CD4-positive, alpha-beta T cell (primary cell): ENCODE data around the gene LIPG. TPM values are rescaled to one million over a fixed set of nuclear protein-coding genes. Genes with fewer than 3 reads are reported as not detected.

Experiments
- ATAC-seq: fragments of 200-7000 bp; cut with Tn5 transposase; one replicate; pipeline ENCODE4 v1.10.0; 2022; ENCODE audit warnings: mild to moderate bottlenecking; ENCODE audit not compliant: poor library complexity
- CTCF ChIA-PET: fragments of 350-600 bp; sonication (Branson Sonifier 250); formaldehyde crosslinking; loops from one replicate; lab custom pipeline; 2021; ENCODE audit warnings: antibody characterized with exemption, inconsistent platforms; lab: Charles Lee
- POLR2A ChIA-PET: fragments of 350-600 bp; sonication (Branson Sonifier 250); formaldehyde crosslinking; loops from one replicate; lab custom pipeline; 2021; ENCODE audit warnings: antibody characterized with exemption, inconsistent platforms; lab: Charles Lee
- DNase-seq, 14 experiments: peaks; one replicate each; pipeline ENCODE4 v3.0.0-alpha.2; 2013 to 2020; ENCODE audit warnings: mixed read lengths in 2 of 14
- H3K27ac ChIP-seq, 2 donors: one replicate each; pipeline versions ENCODE4 v1.5.1 to v1.7.0; 2013; ENCODE audit warnings: low read length in 2 of 2, low read depth in 1 of 2, mild to moderate bottlenecking in 1 of 2
- H3K27me3 ChIP-seq, 2 experiments: 1 replicate in 1 of 2; 2 replicates in 1 of 2; pipeline versions ENCODE4 v1.6.1 to v1.7.0; 2013; ENCODE audit warnings: low read length in 2 of 2, control low read depth in 1 of 2, mild to moderate bottlenecking in 1 of 2, moderate library complexity in 1 of 2; ENCODE audit not compliant: insufficient read depth in 2 of 2, control insufficient read depth in 1 of 2
- H3K36me3 ChIP-seq: one replicate; pipeline ENCODE4 v1.6.1; 2013; ENCODE audit warnings: low read length, control low read depth; ENCODE audit not compliant: insufficient read depth
- H3K4me1 ChIP-seq: one replicate; pipeline ENCODE4 v1.6.1; 2013; ENCODE audit warnings: low read length, control low read depth; ENCODE audit not compliant: insufficient read depth
- H3K4me3 ChIP-seq: one replicate; pipeline ENCODE4 v1.5.1; 2013; ENCODE audit warnings: mild to moderate bottlenecking, low read length, moderate library complexity
- H3K9me3 ChIP-seq, 2 experiments: 1 replicate in 1 of 2; 2 replicates in 1 of 2; pipeline versions ENCODE4 v1.6.1 to v1.7.0; 2013; ENCODE audit warnings: low read length in 2 of 2, mild to moderate bottlenecking in 2 of 2, control low read depth in 1 of 2, moderate library complexity in 1 of 2; ENCODE audit not compliant: control insufficient read depth in 1 of 2, insufficient read depth in 1 of 2
- H3K27ac Mint-ChIP-seq: one replicate; pipeline ENCODE4 v1.8.0; 2020; ENCODE audit warnings: mixed read lengths
- H3K27me3 Mint-ChIP-seq: one replicate; pipeline ENCODE4 v1.8.0; 2021; ENCODE audit warnings: mixed read lengths
- H3K36me3 Mint-ChIP-seq: one replicate; pipeline ENCODE4 v1.8.0; 2021; ENCODE audit warnings: low read depth, mixed read lengths
- H3K4me1 Mint-ChIP-seq: one replicate; pipeline ENCODE4 v1.8.0; 2021; ENCODE audit warnings: low read depth, mixed read lengths
- H3K4me3 Mint-ChIP-seq: one replicate; pipeline ENCODE4 v1.8.0; 2020; ENCODE audit warnings: mild to moderate bottlenecking, mixed read lengths
- H3K9me3 Mint-ChIP-seq: one replicate; pipeline ENCODE4 v1.8.0; 2020; ENCODE audit warnings: mixed read lengths
- CTCF ChIP-seq: fragments of 200-600 bp; IDR thresholded peaks from one replicate; pipeline ENCODE4 v1.8.0; 2022; ENCODE audit warnings: antibody characterized with exemption, mild to moderate bottlenecking
- intact Hi-C, 2 experiments: fragments of 100-400 bp; cut with DNase I in 1 of 2; cut with micrococcal nuclease in 1 of 2; formaldehyde crosslinking; loops; one replicate each; pipeline versions ENCODE4 v1.15.1 to v1.9.0; 2023 to 2025; cut with DNase I, micrococcal nuclease
- total RNA-seq, 174 experiments: library from RNA in 2 of 174; stranded (reverse) in 2 of 174; gene quantifications; one replicate each; pipeline ENCODE4 v1.2.3 and lab custom pipeline; 2021 to 2026

LIPG gene
- total RNA-seq, 2 experiments from 2014 or later: not detected

GRCh38 chr18:49596687-49597086, 34.8 kb downstream of the LIPG start:
- Mint-ChIP-seq H3K27ac (no peak overlapping the region), H3K4me1 (no peaks in the 10 kb centered on the region), H3K27me3 (peaks cover 18% of the 10 kb centered on the region), H3K9me3 (no peaks in the 10 kb centered on the region), H3K4me3 (no peak overlapping the region), H3K36me3 (no peaks in the 10 kb centered on the region)
- Histone ChIP-seq H3K27me3 (no peaks in the 10 kb centered on the region), H3K4me1 (no peaks in the 10 kb centered on the region), H3K27ac (no peak overlapping the region), H3K36me3 (no peaks in the 10 kb centered on the region), H3K9me3 (no peaks in the 10 kb centered on the region), H3K4me3 (no peak overlapping the region)
- ATAC-seq: no peak
- ChIA-PET POLR2A (no interaction called here), CTCF (no interaction called here)
- TF ChIP-seq CTCF: no peak
- intact Hi-C loops: no loop called here
- no peak for DNase-seq

- Mint-ChIP-seq H3K27me3 (peaks cover 18% of the 10 kb centered on the region), H3K4me1 (no peaks in the 10 kb centered on the region), H3K4me3 (no peak overlapping the region), H3K36me3 (no peaks in the 10 kb centered on the region), H3K27ac (no peak overlapping the region), H3K9me3 (no peaks in the 10 kb centered on the region)
- Histone ChIP-seq H3K4me3 (no peak overlapping the region), H3K27ac (no peak overlapping the region), H3K36me3 (no peaks in the 10 kb centered on the region), H3K27me3 (no peaks in the 10 kb centered on the region), H3K4me1 (no peaks in the 10 kb centered on the region), H3K9me3 (no peaks in the 10 kb centered on the region)
- CTCF ChIA-PET: no interaction called here
- ATAC-seq: no peak
- no peak for TF ChIP-seq CTCF
- DNase-seq: no peak
- intact Hi-C loops: no loop called here
- POLR2A ChIA-PET: no interaction called here
Observed at GRCh38 chr18:49597157-49597931, 35.5 kb downstream of the LIPG start.

GRCh38 chr18:49601211-49601610, 39.4 kb downstream of the LIPG start:
- H3K27me3 ChIP-seq: peaks cover 0 to 6% of the 10 kb centered on the region in 2 experiments
- peaks cover 4% of the 10 kb centered on the region for H3K9me3 Mint-ChIP-seq
- H3K9me3 ChIP-seq: peaks cover 0 to 6% of the 10 kb centered on the region in 2 experiments
- H3K4me1 ChIP-seq: no peaks in the 10 kb centered on the region
- no peak overlapping the region for H3K27ac ChIP-seq
- H3K36me3 Mint-ChIP-seq: no peaks in the 10 kb centered on the region
- POLR2A ChIA-PET: no interaction called here
- intact Hi-C loops: no loop called here
- DNase-seq (no peak), ATAC-seq (no peak)
- H3K36me3 ChIP-seq: no peaks in the 10 kb centered on the region
- CTCF ChIA-PET: interaction anchor here (1.7 kb wide), 1 partner anchor 8 kb away, joined by 5 read pairs; no protein-coding TSS in a partner anchor
- no peak overlapping the region for H3K4me3 Mint-ChIP-seq
- peaks cover 29% of the 10 kb centered on the region for H3K27me3 Mint-ChIP-seq
- no peaks in the 10 kb centered on the region for H3K4me1 Mint-ChIP-seq
- TF ChIP-seq CTCF: no peak
- H3K27ac Mint-ChIP-seq: no peak overlapping the region
- no peak overlapping the region for H3K4me3 ChIP-seq
